GM19372 (cell line): ENCODE results near the gene HMG20A.
"Not testable (repeated sequence)": the region's sequence is repeated elsewhere in the genome, so short reads cannot be mapped to it uniquely, and the experiment has no call there.

ENCODE experiments used
- ATAC-seq: cut with Tn5 transposase; IDR thresholded peaks from one replicate; pipeline ENCODE4 v1.9.1; 2021; ENCODE audit warnings: mild to moderate bottlenecking, low read depth, moderate library complexity; ENCODE audit not compliant: unreplicated experiment

The HMG20A gene

GRCh38 chr15:77406173-77406759 is 14.4 kb upstream of the HMG20A start:
- ATAC-seq = not testable (repeated sequence)

GRCh38 chr15:77406846-77407245 is 13.8 kb upstream of the HMG20A start:
- ATAC-seq = no peak

- no peak for ATAC-seq
Observed at GRCh38 chr15:77409259-77410156, 11.2 kb upstream of the HMG20A start.

- not testable (repeated sequence) for ATAC-seq
Observed at GRCh38 chr15:77410157-77410500, 10.6 kb upstream of the HMG20A start.

GRCh38 chr15:77410701-77411618 is 9.7 kb upstream of the HMG20A start:
- no peak for ATAC-seq

GRCh38 chr15:77411619-77411976 is 9.1 kb upstream of the HMG20A start:
- no peak for ATAC-seq

GRCh38 chr15:77412972-77413698 is 7.6 kb upstream of the HMG20A start:
- ATAC-seq = no peak

- no peak for ATAC-seq
Observed at GRCh38 chr15:77413699-77414349, 6.9 kb upstream of the HMG20A start.

GRCh38 chr15:77414789-77415442 is 5.8 kb upstream of the HMG20A start:
- no peak for ATAC-seq

GRCh38 chr15:77415450-77416147 is 5.1 kb upstream of the HMG20A start:
- no peak for ATAC-seq

- ATAC-seq = no peak
Observed at GRCh38 chr15:77416148-77416455, 4.6 kb upstream of the HMG20A start.

GRCh38 chr15:77416954-77417353 is 3.7 kb upstream of the HMG20A start:
- ATAC-seq = no peak

- ATAC-seq = no peak
Observed at GRCh38 chr15:77417602-77418001, 3.1 kb upstream of the HMG20A start.

- no peak for ATAC-seq
Observed at GRCh38 chr15:77418391-77418965, 2.2 kb upstream of the HMG20A start.

- peak; percentile 29 for ATAC-seq
Observed at GRCh38 chr15:77418966-77419835, 1.5 kb upstream of the HMG20A start.

- peak; percentile 90 for ATAC-seq
Observed at GRCh38 chr15:77419836-77420609, 665 bp upstream of the HMG20A start, which contains the start of gene PEAK1. TSS of gene PEAK1 (minus strand) at chr15:77420104. CDS start at chr15:77181926, 238,178 bp downstream.

- no peak for ATAC-seq
Observed at GRCh38 chr15:77421370-77421700, 647 bp downstream of the HMG20A start.
